Hepatocyte (in vitro differentiated cells): ENCODE results near the gene RASAL1. TPM values are rescaled to one million over a fixed set of nuclear protein-coding genes. Genes with fewer than 3 reads are reported as not detected.

Experiments
- DNase-seq: peaks from one replicate; pipeline ENCODE4 v3.0.0-alpha.2; 2016; ENCODE audit warnings: low spot score
- H2AFZ ChIP-seq: fragments of 200-600 bp; sonication (generic); 2 replicates; pipeline ENCODE4 v1.6.0; 2016; ENCODE audit warnings: antibody characterized with exemption, mild to moderate bottlenecking
- H3K27ac ChIP-seq: fragments of 200-600 bp; sonication (generic); 2 replicates; pipeline ENCODE4 v1.5.1; 2016; ENCODE audit warnings: mild to moderate bottlenecking
- H3K27me3 ChIP-seq: fragments of 200-600 bp; sonication (generic); 2 replicates; pipeline ENCODE4 v1.6.1; 2016
- H3K36me3 ChIP-seq: fragments of 200-600 bp; sonication (generic); replicated peaks from 2 replicates; pipeline ENCODE4 v1.5.1; 2016; ENCODE audit warnings: low read depth; ENCODE audit not compliant: insufficient read depth
- H3K4me1 ChIP-seq: fragments of 200-600 bp; sonication (generic); 2 replicates; pipeline ENCODE4 v1.5.1; 2016; ENCODE audit warnings: mild to moderate bottlenecking, moderate library complexity; ENCODE audit not compliant: insufficient read depth
- H3K4me2 ChIP-seq: fragments of 200-600 bp; sonication (generic); 2 replicates; pipeline ENCODE4 v1.6.0; 2016
- H3K4me3 ChIP-seq: fragments of 200-600 bp; sonication (generic); 2 replicates; pipeline ENCODE4 v1.5.1; 2016; ENCODE audit warnings: mild to moderate bottlenecking
- H3K79me2 ChIP-seq: fragments of 200-600 bp; sonication (generic); 2 replicates; pipeline ENCODE4 v1.6.0; 2017; ENCODE audit warnings: mild to moderate bottlenecking
- H3K9me2 ChIP-seq: fragments of 200-600 bp; sonication (generic); replicated peaks from 2 replicates; pipeline ENCODE4 v1.6.0; 2017; ENCODE audit warnings: mild to moderate bottlenecking; ENCODE audit not compliant: insufficient read depth
- H3K9me3 ChIP-seq: fragments of 200-600 bp; sonication (generic); 2 replicates; pipeline ENCODE4 v1.5.1; 2016; ENCODE audit warnings: low read depth, mild to moderate bottlenecking
- H4K20me1 ChIP-seq: fragments of 200-600 bp; sonication (generic); 2 replicates; pipeline ENCODE4 v1.6.0; 2016; ENCODE audit warnings: mild to moderate bottlenecking; ENCODE audit not compliant: insufficient read depth, poor library complexity, severe bottlenecking
- EZH2 ChIP-seq: fragments of 200-600 bp; sonication (generic); IDR thresholded peaks from 2 replicates; pipeline ENCODE4 v1.6.1; 2016; ENCODE audit warnings: antibody characterized with exemption, mild to moderate bottlenecking, borderline replicate concordance
- EZH2phosphoT487 ChIP-seq: fragments of 200-600 bp; sonication (generic); IDR thresholded peaks from one replicate; pipeline ENCODE4 v1.6.1; 2018; ENCODE audit warnings: antibody characterized with exemption, mild to moderate bottlenecking, low read depth, moderate library complexity; ENCODE audit not compliant: unreplicated experiment, severe bottlenecking
- WGBS: methylation state at CpG from one replicate; pipeline ENCODE4 v1.1.6; 2016; ENCODE audit warnings: low lambda C conversion rate; ENCODE audit errors: missing lambda C conversion rate; 5-methylcytosine and 5-hydroxymethylcytosine counted together
- polyA plus RNA-seq: library from polyadenylated mRNA; unstranded; fragments of >200 nt; fragmentation: Nextera tagmentation; extraction: Ambion mirVana; gene quantifications from 2 replicates; pipeline ENCODE4 v1.2.1, GENCODE V29; 2016
- total RNA-seq: library from RNA; depleted of rRNA; stranded (reverse); fragments of >200 nt; gene quantifications from 2 replicates; pipeline ENCODE4 v1.2.3, GENCODE V29; 2014
- TF ChIP-seq, protein P1 (sequence below): fragments of 200-600 bp; sonication (generic); IDR thresholded peaks from 2 replicates; pipeline ENCODE4 v1.5.1; 2016; ENCODE audit warnings: antibody characterized with exemption, mild to moderate bottlenecking; ENCODE audit not compliant: poor library complexity

The RASAL1 gene
- total and polyA plus RNA-seq, 2 experiments from 2014 or later = 0.74 TPM; not detected in 1

DNA sequence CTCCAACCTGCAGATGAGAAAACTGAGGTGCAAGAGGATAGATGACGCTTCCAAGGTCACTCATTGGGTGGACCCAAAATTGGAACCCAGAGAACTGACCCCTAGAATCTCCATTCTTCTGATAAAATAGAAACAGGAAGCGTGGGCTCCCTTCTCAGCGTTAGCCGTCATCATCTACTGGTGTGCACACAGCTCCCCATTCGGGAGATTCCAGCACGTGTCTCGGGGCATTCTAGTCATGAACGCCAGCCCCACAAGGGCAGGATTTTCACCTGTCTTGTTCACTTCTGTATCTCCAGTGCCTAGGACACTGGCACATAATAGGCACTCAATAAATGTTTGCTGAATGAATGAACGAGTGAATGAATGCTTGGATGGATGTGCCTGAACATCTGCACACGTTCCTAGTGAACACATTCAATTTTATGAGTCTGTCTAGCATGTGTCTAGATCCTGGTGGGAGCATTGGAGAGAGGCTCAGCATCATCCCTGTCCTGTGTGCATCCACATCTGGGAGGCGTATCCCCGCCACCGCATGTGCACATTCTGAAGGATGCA, 30.5 kb downstream of the RASAL1 start:
- Histone ChIP-seq H3K4me1 (peaks cover 4% of the 10 kb centered on the region), H3K27me3 (peaks cover 17% of the 10 kb centered on the region), H3K4me3 (no peak overlapping the region), H3K36me3 (no peaks in the 10 kb centered on the region), H3K4me2 (no peak overlapping the region), H2AFZ (no peak overlapping the region), H3K9me3 (no peaks in the 10 kb centered on the region), H3K79me2 (no peaks in the 10 kb centered on the region), H3K9me2 (no peaks in the 10 kb centered on the region), H3K27ac (no peak overlapping the region), H4K20me1 (no peaks in the 10 kb centered on the region)
- no peak for DNase-seq
- 91% methylated on average over 13 of the region's 13 CpGs for WGBS
- TF ChIP-seq EZH2phosphoT487 = no peak
- TF ChIP-seq EZH2 = no peak
- TF ChIP-seq, protein P1, sequence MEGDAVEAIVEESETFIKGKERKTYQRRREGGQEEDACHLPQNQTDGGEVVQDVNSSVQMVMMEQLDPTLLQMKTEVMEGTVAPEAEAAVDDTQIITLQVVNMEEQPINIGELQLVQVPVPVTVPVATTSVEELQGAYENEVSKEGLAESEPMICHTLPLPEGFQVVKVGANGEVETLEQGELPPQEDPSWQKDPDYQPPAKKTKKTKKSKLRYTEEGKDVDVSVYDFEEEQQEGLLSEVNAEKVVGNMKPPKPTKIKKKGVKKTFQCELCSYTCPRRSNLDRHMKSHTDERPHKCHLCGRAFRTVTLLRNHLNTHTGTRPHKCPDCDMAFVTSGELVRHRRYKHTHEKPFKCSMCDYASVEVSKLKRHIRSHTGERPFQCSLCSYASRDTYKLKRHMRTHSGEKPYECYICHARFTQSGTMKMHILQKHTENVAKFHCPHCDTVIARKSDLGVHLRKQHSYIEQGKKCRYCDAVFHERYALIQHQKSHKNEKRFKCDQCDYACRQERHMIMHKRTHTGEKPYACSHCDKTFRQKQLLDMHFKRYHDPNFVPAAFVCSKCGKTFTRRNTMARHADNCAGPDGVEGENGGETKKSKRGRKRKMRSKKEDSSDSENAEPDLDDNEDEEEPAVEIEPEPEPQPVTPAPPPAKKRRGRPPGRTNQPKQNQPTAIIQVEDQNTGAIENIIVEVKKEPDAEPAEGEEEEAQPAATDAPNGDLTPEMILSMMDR = no peak

DNA sequence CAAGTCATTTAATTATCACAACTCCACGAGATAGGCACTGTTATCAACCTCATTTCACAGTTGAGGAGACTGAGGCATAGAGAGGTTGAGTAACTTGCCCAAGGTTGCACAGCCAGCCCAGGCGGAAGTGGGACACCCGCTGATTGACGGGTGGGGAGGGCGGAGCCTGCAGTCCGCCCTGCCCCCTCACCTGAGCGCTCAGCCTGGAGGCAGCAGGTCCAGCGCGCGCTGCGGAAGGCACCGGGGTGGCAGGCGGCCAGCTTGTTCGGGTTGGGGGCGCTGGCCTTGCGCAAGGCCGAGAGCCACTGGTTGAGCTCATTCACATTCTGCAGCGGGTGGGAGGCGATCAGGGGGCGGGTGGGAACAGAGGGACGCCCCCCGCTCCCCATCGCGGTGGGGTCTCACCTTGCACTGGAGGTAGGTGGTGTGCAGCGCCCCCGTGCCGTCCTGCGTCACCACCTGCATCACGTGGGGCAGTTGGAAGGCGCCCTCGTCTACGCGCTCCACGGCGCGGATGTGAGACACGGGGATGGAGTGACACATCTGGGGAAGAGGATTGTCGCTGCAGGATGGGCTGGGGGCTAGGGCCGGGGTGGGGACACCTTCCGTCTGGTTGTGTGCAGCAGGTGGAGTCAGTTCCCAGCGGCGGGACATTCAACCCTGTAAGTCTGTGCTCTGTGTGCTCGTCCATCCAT, 31.7 kb downstream of the RASAL1 start:
- no peak for TF ChIP-seq EZH2phosphoT487
- TF ChIP-seq, protein P1 = no peak
- no peaks in the 10 kb centered on the region for H3K36me3 ChIP-seq
- 10% methylated on average over 36 of the region's 43 CpGs for WGBS
- peak overlapping the region; percentile 45 for H2AFZ ChIP-seq
- peak; percentile 71 for DNase-seq
- H3K4me3 ChIP-seq = no peak overlapping the region
- no peak overlapping the region for H3K27ac ChIP-seq
- H3K4me1 ChIP-seq = peaks cover 4% of the 10 kb centered on the region
- no peaks in the 10 kb centered on the region for H4K20me1 ChIP-seq
- H3K27me3 ChIP-seq = peaks cover 16% of the 10 kb centered on the region
- H3K9me3 ChIP-seq = no peaks in the 10 kb centered on the region
- peak overlapping the region; percentile 80 for H3K4me2 ChIP-seq
- no peaks in the 10 kb centered on the region for H3K79me2 ChIP-seq
- no peaks in the 10 kb centered on the region for H3K9me2 ChIP-seq

DNA sequence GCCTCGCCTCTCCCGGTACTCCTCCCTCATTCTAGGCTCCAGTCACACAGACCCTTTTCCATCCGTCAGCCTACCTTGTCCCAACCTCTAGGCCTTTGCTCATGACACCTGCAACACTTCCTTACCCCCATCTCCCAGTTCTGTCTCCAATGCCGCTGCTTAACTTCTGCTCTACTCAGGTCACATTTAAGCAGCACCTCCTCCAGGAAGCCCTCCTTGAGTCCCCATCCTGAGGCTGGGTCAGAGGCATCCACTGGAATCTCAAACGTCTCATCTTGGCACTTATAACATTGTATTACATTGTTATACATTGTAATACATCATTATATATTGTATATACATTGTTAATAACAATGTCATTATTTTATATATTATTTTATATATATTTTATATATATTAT, 32.8 kb downstream of the RASAL1 start:
- Histone ChIP-seq H4K20me1 (no peaks in the 10 kb centered on the region), H3K9me3 (no peaks in the 10 kb centered on the region), H2AFZ (no peak overlapping the region), H3K9me2 (no peaks in the 10 kb centered on the region), H3K27me3 (peaks cover 16% of the 10 kb centered on the region), H3K4me1 (peaks cover 4% of the 10 kb centered on the region), H3K36me3 (no peaks in the 10 kb centered on the region), H3K4me3 (no peak overlapping the region), H3K4me2 (no peak overlapping the region), H3K79me2 (no peaks in the 10 kb centered on the region), H3K27ac (no peak overlapping the region)
- 91% methylated on average over 5 of the region's 5 CpGs for WGBS
- DNase-seq = no peak
- TF ChIP-seq EZH2 (no peak), EZH2phosphoT487 (no peak)
- TF ChIP-seq, protein P1 = no peak
